ENCODE data around the gene PARD3.
"Not testable (repeated sequence)": the region's sequence is repeated elsewhere in the genome, so short reads cannot be mapped to it uniquely, and the experiment has no call there.

The PARD3 gene

GRCh38 chr10:34446049-34446448 is 369.0 kb downstream of the PARD3 start:
- DNase-seq, result no peak

GRCh38 chr10:34444223-34445183 is 370.6 kb downstream of the PARD3 start:
- DNase-seq, result no peak

GRCh38 chr10:34439386-34439785 is 375.7 kb downstream of the PARD3 start:
- not testable (repeated sequence) for DNase-seq

GRCh38 chr10:34438741-34439140 is 376.4 kb downstream of the PARD3 start:
- no peak for DNase-seq

- no peak for DNase-seq
Observed at GRCh38 chr10:34437906-34438305, 377.2 kb downstream of the PARD3 start.

GRCh38 chr10:34434119-34434594 is 380.9 kb downstream of the PARD3 start:
- DNase-seq, result no peak

GRCh38 chr10:34433241-34434076 is 381.6 kb downstream of the PARD3 start:
- no peak for DNase-seq

GRCh38 chr10:34432589-34432988 is 382.5 kb downstream of the PARD3 start:
- DNase-seq, result no peak

GRCh38 chr10:34430685-34431084 is 384.4 kb downstream of the PARD3 start:
- DNase-seq, result no peak

GRCh38 chr10:34428501-34428900 is 386.6 kb downstream of the PARD3 start:
- DNase-seq, result no peak

GRCh38 chr10:34427911-34428216 is 387.2 kb downstream of the PARD3 start:
- DNase-seq, result no peak

GRCh38 chr10:34427158-34427910 is 387.8 kb downstream of the PARD3 start:
- not testable (repeated sequence) for DNase-seq

GRCh38 chr10:34426538-34427157 is 388.4 kb downstream of the PARD3 start:
- DNase-seq, result not testable (repeated sequence)

- DNase-seq, result no peak
Observed at GRCh38 chr10:34426041-34426440, 389.1 kb downstream of the PARD3 start.

- no peak for DNase-seq
Observed at GRCh38 chr10:34423673-34424625, 391.1 kb downstream of the PARD3 start.

- DNase-seq, result no peak
Observed at GRCh38 chr10:34420795-34421194, 394.3 kb downstream of the PARD3 start.

GRCh38 chr10:34420273-34420672 is 394.8 kb downstream of the PARD3 start:
- DNase-seq, result no peak

- no peak for DNase-seq
Observed at GRCh38 chr10:34415039-34415438, 400.1 kb downstream of the PARD3 start.

GRCh38 chr10:34413756-34414587 is 401.1 kb downstream of the PARD3 start:
- no peak for DNase-seq

- no peak for DNase-seq
Observed at GRCh38 chr10:34413214-34413613, 401.9 kb downstream of the PARD3 start.

Data from effector CD8-positive, alpha-beta T cell (primary cell).